ENCODE results near the gene OTOS. TPM values are rescaled to one million over a fixed set of nuclear protein-coding genes. Genes with fewer than 3 reads are reported as not detected.
A peak's percentile ranks its signal among the peaks of the same experiment; 100 is the strongest.

Gene OTOS
- total RNA-seq, 1 donor from 2014 or later, result not detected

DNA sequence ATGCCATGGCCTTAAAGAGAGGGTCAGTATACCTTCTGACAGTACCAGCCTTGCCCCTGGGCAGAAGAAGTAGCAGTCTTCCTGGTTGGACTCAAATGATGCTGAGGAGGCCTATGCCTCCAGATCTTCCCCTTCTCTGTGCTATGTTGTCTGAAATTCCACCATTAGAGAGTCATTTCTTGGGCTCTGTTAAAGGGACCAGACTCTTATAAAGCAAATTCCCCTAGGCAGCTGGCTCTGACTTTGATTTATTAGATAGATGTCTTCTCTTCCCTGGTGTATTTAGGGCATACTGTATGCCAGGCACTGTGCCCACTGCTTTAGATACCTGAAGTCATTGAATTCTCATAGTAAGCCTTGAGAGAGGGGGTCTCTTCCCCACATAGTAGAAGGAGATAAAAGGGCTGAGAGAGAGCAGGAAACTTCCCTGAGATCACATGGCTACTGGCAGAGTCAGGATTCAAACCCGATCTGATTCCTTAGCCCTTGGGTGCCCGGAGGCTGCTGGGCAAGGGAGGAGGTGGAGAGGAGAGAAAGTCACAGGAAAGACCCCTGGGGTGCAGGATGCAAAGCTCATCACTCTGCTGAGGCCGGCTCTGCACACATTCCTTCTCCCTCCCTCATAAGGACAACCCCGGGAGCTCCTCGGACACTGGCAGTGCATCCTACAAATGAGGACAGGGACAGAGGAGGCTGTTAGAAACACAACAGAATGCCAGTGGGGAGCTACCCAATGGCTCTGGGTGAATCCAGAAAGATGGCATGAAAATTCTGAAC is 27.4 kb downstream of the OTOS start:
- DNase-seq, result no peak

DNA sequence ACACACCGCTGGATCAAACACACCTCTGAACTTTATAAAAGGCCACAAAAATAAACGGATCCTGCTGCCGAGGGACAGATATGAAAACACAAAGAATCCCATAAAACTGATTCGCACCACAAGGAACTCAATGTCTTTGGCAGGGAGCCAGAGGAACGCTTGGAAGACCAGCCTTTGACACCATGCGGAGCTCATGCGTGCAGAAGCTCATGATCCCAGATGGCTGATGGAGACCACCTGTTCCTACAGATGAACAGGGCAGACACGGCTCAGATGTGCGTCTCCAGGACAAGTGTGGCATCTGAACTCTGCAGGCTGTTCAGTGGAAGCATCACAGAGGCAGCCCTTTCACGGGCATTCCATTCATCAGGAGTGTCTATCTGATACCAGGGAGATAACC is 29.2 kb downstream of the OTOS start:
- DNase-seq, result peak; percentile 4

DNA sequence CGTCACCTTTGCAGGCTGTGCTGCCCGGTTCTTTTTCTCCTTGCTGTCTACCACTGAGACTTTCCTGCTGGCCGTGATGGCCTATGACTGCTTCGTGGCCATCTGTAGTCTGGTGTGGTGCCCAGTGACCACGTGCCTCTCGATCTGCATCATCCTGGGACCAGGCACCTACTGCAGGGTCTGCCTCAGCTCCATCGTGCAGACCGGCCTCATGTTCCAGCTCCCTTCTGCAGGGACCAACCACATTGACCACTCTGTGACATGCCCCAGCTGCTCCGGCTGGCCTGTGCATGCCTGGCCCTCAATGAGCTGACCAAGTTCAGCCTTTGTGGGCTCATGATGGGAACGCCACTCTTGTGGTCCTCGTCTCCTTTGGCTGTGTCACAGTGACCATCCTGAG is 31.1 kb downstream of the OTOS start:
- DNase-seq, result no peak

DNA sequence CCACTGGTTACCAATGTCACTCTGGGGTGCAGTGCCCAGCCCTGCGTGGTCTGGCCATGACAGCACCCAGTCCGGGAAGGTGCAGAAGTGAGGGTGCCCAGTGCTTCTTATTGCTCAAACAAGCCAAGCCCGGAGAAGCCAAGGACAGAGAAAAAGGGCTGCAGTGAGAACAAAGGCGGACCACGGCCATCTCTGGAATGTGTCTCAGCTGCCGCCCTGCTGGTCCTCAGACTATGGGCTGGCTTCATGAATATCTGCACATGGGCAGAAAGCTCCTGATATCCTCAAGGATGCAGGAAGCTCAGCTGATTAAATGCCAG is 33.0 kb downstream of the OTOS start:
- DNase-seq, result no peak

DNA sequence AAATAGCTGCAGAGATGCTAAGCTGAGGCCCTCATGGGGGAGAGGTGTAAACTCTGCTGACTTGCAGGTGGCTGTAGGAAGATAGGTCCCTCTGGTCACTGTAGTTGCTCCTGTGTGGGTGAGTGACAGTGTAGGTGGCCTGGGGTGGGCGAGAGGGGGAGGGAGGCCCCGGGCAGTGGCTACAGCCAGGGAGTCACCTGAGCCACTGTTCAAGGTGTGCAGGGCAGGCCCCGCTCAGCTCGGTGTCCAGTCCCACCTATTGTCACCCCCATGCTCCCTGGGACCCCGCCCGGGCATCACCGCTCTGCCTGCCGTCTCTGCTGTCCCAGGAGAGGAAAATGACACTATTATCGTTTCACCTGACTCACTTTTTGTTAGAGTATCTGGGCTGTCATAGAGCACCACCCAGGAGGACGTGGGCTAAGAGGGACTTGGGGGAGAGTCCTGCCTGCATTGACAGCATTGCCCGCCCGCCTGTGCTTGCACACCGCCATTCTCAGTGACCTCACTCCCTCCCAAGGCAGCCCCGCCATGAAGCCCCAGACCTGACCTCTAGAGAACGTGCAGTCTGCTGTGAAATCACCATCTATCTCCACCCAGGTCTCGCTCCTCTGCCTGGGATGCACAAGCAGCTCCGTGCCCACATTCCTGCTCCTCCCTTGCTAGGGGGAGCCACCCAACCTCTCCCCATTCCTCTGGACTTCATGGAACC is 33.5 kb downstream of the OTOS start:
- DNase-seq, result no peak

DNA sequence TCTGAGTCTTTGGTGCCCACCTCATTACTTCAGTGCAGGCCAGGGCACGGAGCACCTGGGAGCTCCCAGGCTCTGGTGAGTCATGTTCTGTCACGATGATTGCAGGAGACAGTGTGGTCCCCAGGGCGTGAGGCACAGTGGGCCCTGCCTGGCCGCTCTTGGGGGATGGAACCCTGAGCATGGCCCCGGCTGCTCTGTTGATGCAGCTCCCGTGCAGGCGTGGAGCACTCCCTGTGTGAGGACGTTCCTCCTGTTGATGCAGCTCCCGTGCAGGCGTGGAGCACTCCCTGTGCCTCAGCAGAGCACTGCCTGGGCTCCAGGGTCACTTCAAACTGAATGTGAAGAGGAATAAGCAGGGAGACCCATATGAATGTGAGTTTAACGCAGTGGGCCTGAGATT is 34.5 kb downstream of the OTOS start:
- DNase-seq, result no peak

DNA sequence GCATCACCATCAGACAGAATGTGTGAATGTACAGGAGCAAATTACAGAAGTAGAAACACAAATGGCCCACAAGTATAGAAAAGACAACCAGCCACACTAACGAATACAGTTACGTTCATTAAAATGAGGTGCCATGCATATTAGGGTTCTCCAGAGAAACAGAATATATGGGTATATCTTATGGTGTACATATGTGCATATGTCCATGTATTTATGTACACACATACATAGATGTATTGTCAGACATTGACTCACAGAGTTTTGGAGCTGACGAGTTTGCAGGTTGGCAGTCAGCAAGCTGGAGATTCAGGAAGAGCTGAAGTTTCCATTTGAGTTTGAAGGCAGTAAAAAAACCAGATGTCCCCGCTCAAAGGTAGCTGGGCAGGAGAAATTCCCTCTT is 37.3 kb downstream of the OTOS start:
- no peak for DNase-seq

DNA sequence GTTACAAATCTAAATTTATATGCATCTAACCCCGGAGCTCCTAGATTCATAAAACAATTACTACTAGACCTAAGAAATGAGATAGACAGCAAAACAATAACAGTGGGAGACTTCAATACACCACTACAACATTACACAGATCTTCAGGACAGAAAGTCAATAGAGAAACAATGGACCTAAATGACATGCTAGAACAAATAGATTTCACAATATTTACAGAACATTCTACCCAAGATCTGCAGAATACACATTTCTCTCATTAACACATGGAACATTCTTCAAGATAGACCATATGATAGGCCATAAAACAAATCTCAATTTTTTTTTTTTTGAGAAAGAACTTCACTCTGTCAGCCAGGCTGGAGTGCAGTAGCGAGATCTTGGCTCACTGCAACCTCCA is 42.1 kb downstream of the OTOS start:
- no peak for DNase-seq

DNA sequence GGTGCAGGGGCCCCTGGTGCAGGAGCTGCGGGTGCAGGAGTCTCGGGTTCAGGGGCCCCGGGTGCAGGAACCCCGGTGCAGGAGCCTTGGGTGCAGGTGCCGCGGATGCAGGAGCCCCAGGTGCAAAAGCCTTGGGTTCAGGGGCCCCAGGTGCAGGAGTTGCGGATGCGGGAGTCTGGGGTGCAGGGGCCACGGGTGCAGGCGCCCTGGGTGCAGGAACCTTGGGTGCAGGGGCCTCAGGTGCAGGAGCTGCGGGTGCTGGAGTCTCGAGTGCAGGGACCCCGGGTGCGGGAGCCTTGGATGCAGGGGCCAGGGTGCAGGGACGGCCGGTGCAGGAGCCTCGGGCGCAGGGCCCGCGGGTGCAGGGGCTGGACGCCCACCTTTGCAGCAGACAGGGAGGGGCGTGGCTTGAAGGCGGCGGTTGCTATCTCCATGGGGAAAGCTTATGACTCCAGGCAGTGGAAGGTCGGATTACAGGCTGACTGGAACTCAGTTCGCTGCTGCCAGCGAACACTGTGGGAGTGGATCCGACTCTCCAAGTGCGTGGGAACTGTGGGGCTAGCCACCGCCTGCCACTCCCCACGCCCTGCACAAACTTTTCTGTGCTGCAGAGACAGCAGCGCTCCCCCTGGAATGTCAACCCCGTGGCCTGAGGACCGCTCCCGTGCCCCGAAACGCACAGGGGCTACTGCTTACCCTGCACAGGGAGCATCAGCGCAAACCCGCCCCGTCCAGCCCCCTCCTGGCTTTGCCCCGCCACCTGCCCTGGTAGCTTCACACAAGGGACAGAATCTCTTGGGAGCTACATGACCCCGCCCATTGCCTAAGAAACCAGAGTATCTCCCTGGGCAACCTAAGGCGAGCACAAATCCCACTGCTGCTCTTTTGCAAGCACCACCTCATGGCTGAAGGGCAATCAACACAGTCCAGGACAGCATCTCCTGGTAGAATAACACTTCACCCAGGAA is 44.6 kb downstream of the OTOS start:
- no peak for DNase-seq

DNA sequence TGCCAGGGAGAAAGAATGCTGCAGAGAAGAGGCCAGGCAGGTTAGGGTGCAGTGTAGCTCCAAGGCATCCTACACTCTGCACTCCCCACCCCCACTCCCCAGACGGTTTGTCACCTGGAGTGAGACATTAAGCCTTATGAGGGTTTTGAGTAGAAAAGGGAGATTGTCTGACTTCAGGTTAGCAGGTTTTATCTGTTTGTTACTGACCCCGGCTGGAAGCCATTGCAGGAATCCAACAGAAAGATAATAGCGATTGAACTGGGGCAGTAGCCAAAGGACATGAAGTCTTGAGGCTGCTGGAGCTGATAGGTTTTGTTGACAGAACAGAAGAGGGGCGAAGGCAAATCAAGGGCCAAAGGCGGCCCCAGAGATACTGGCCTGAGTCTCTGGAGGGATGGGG is 51.2 kb downstream of the OTOS start:
- no peak for DNase-seq

Other genes with a start within 250 kb of the OTOS start
- gene NDUFA10, start 115.3 kb downstream of the OTOS start, total RNA-seq, result 104 TPM
- not detected for gene OR6B2, start 110.2 kb downstream of the OTOS start, total RNA-seq
- gene OR6B3, start 87.1 kb downstream of the OTOS start, total RNA-seq, result not detected
- gene COPS9, start 4.4 kb downstream of the OTOS start, total RNA-seq, result 88.1 TPM

All from skin of body (tissue), 2 donors.